Hepatocyte (in vitro differentiated cells): Measurements from ENCODE around the gene PRCC.

Experiments
- CTCF ChIP-seq: fragments of 200-600 bp; sonication (generic); IDR thresholded peaks from 2 replicates; pipeline ENCODE4 v1.5.1; 2016; ENCODE audit warnings: antibody characterized with exemption, mild to moderate bottlenecking; ENCODE audit not compliant: poor library complexity
- EZH2phosphoT487 ChIP-seq: fragments of 200-600 bp; sonication (generic); IDR thresholded peaks from one replicate; pipeline ENCODE4 v1.6.1; 2018; ENCODE audit warnings: antibody characterized with exemption, mild to moderate bottlenecking, low read depth, moderate library complexity; ENCODE audit not compliant: unreplicated experiment, severe bottlenecking

GRCh38 chr1:156814571-156815260, 47.4 kb downstream of the PRCC start:
- TF ChIP-seq CTCF, result no peak
- no peak for TF ChIP-seq EZH2phosphoT487
